HT1080 (cell line): ENCODE data around the gene KLHL12. TPM values are rescaled to one million over a fixed set of nuclear protein-coding genes. Genes with fewer than 3 reads are reported as not detected.

Experiments used
- DNase-seq: peaks from one replicate; pipeline ENCODE4 v3.0.0-alpha.2; 2015; ENCODE audit warnings: low read depth
- small RNA-seq: library from RNA; depleted of rRNA; stranded (forward); fragments of <200 nt; gene quantifications from one replicate; pipeline ENCODE3, GENCODE V24; 2014
- total RNA-seq: library from RNA; depleted of rRNA; stranded (reverse); fragments of >200 nt; shearing (Covaris generic); gene quantifications from 2 replicates; pipeline ENCODE4 v1.2.3, GENCODE V29; 2014; rRNA removed

The KLHL12 gene
- total RNA-seq, 1 experiment from 2014 or later, result 17.7 TPM

- no peak for DNase-seq
These were observed 82.8 kb downstream of the KLHL12 start for GRCh38 chr1:202844259-202844658.

- DNase-seq, result no peak
These were observed 84.0 kb downstream of the KLHL12 start for GRCh38 chr1:202843081-202843480.

Small RNAs within 50 kb of the gene (small RNA-seq; reads per million reads assigned to genes)
- gene RF00019, result not detected

Other genes with a start within 250 kb of the KLHL12 start
- gene SYT2, start 216.8 kb downstream of the KLHL12 start, total RNA-seq, result 0.02 TPM in 1 of 2 replicates, not detected in the other
- gene KDM5B, start 118.8 kb downstream of the KLHL12 start, total RNA-seq, result 14.2 and 15.7 TPM in 2 replicates
- gene PCAT6, start 116.3 kb downstream of the KLHL12 start, total RNA-seq, result not detected in 2 replicates
- gene RABIF, start 38.1 kb downstream of the KLHL12 start, total RNA-seq, result 12.4 and 13.8 TPM in 2 replicates
- gene ADIPOR1, start 31.1 kb upstream of the KLHL12 start, total RNA-seq, result 90.5 and 116 TPM in 2 replicates
- gene CYB5R1, start 40.0 kb upstream of the KLHL12 start, total RNA-seq, result 23.1 and 23.5 TPM in 2 replicates
- gene TMEM183A, start 80.1 kb upstream of the KLHL12 start, total RNA-seq, result 64.0 and 75.3 TPM in 2 replicates
- 1.3 and 2.4 TPM in 2 replicates for gene PPFIA4, start 99.3 kb upstream of the KLHL12 start, total RNA-seq
- not detected in 2 replicates for gene MYOG, start 158.8 kb upstream of the KLHL12 start, total RNA-seq
- 3.8 and 6.2 TPM in 2 replicates for gene ADORA1, start 200.5 kb upstream of the KLHL12 start, total RNA-seq
- gene MYBPH, start 248.6 kb upstream of the KLHL12 start, total RNA-seq, result not detected in 2 replicates